SH-SY5Y (cell line): ENCODE data around the gene YIPF5.

Source experiments
- GATA2 ChIP-seq: IDR thresholded peaks from 2 replicates; pipeline ENCODE4 v1.6.1; 2011; ENCODE audit warnings: mild to moderate bottlenecking, low read depth, low read length
- GATA3 ChIP-seq: IDR thresholded peaks from 2 replicates; pipeline ENCODE4 v1.6.1; 2011; ENCODE audit warnings: low read depth, mild to moderate bottlenecking, low read length, moderate library complexity

- TF ChIP-seq GATA3 (no peak), GATA2 (no peak)
Measured at GRCh38 chr5:144135113-144135762, 35.2 kb downstream of the YIPF5 start.
